Ovary (tissue), 3 donors: ENCODE data around the gene ASXL3.

Experiments
- POLR2A ChIP-seq: fragments of 450-650 bp; IDR thresholded peaks from one replicate; pipeline ENCODE4 v1.6.1; 2017; ENCODE audit warnings: antibody characterized with exemption, mild to moderate bottlenecking, moderate library complexity
- TF ChIP-seq, protein P1 (sequence below), 3 donors: fragments of 450-650 bp in 2 of 3; fragments of 200-600 bp in 1 of 3; IDR thresholded peaks; one replicate each; pipeline versions ENCODE4 v1.5.1 to v1.8.0; 2016 to 2022; ENCODE audit warnings: antibody characterized with exemption in 3 of 3, mild to moderate bottlenecking in 1 of 3
- donor health status: DM: no; HTN: no; CAD: no.

DNA sequence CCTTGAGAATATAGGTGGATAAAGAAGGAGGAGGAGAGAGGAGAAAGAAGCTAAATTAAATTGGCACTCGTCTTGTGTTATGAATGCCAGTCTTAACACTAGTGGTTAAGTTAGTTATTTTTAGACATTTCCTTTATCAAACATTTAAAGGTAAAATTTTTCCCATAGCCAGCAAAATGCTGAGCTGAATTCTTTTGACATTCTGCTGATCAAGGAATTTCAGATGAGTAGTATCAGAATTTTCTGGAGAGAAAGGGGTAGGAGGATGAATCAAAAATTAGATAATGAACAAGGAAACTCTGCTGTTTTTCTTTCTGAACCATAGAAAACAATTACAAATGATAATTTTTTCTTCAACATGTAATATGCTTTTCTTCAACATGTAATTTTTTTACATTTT, 52.5 kb downstream of the ASXL3 start:
- TF ChIP-seq, protein P1, sequence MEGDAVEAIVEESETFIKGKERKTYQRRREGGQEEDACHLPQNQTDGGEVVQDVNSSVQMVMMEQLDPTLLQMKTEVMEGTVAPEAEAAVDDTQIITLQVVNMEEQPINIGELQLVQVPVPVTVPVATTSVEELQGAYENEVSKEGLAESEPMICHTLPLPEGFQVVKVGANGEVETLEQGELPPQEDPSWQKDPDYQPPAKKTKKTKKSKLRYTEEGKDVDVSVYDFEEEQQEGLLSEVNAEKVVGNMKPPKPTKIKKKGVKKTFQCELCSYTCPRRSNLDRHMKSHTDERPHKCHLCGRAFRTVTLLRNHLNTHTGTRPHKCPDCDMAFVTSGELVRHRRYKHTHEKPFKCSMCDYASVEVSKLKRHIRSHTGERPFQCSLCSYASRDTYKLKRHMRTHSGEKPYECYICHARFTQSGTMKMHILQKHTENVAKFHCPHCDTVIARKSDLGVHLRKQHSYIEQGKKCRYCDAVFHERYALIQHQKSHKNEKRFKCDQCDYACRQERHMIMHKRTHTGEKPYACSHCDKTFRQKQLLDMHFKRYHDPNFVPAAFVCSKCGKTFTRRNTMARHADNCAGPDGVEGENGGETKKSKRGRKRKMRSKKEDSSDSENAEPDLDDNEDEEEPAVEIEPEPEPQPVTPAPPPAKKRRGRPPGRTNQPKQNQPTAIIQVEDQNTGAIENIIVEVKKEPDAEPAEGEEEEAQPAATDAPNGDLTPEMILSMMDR (IDR thresholded peaks at IDR 0.05) = no peak
- no peak for TF ChIP-seq POLR2A
